HG03025 (cell line): ENCODE measurements around the gene SVOP.
"Not testable (repeated sequence)": the region's sequence is repeated elsewhere in the genome, so short reads cannot be mapped to it uniquely, and the experiment has no call there.

Experiments used
- ATAC-seq: cut with Tn5 transposase; IDR thresholded peaks from one replicate; pipeline ENCODE4 v1.9.1; 2021; ENCODE audit warnings: mild to moderate bottlenecking, moderate library complexity; ENCODE audit not compliant: unreplicated experiment, low FRiP score

The SVOP gene

DNA sequence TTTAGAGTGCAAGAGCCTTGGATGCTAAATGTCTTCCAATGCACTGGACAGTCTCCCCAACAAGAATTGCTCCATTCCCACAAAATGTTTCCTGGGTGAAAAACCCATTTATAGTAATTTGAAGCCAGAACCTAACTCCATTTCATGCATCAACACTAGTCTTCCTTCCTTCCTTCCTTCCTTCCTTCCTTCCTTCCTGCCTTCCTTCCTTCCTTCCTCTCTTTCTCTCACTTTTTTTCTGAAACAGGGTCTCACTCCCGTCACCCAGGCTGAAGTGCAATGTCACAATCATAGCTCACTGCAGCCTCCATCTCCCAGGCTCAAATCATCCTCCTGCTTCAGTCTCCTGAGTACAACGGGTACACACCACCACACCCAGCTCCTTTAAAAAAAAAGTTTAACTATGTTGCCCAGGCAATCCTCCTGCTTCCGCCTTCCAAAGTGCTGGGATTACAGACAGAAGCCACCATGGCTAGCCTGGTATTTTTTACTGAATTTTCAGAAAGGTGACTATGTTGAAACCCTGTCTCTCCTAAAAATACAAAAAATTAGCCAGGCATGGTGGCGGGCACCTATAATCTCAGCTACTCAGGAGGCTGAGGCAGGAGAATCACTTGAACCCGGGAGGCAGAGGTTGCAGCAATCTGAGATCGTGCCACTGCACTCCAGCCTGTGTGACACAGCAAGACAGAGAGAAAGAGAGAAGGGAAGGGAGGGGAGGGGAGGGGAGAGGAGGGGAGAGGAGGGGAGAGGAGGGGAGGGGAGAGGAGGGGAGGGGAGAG, 161.5 kb downstream of the SVOP start:
- not testable (repeated sequence) for ATAC-seq

DNA sequence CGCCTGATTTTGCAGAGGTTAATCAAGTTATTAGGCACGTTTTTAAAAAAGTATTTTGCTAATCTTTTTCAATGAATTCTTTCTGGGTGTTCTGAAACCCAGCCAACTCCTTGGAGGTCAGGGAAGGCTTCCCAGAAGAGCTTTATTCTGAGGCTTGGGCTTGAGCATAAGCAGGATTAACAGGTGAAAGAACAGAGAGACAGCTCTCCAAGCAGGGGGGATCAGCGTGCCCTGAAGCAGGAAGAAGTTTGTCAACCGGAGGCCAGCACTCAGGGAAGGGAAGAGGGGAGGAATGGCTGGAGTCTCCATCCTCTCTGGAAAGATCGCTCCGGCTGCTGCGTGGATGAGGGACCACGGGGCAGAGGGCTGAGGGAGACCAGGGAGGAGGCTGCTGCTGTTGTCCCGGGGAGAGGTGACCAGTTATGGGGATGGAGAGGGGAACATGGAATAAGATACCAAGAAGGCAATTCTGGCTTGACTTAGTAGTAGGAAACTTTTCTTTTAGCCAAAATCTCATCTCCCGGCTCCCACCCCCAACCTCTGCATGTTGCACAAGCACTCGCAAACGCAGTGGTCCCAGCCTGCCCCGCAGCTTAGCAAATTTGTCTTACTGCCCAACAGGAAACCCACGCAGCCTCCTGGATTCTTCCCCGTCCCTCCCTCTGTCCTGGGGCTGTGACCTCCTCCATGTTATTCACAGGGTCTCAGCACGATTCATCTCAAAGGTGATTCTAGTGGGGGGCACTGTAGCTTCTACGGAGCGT, 162.4 kb downstream of the SVOP start:
- no peak for ATAC-seq
